K562 (cell line): ENCODE results near the gene TNPO2. TPM values are rescaled to one million over a fixed set of nuclear protein-coding genes. Genes with fewer than 3 reads are reported as not detected.
A peak's percentile ranks its signal among the peaks of the same experiment; 100 is the strongest.

ENCODE experiments used
- ATAC-seq: fragments of 200-7000 bp; cut with Tn5 transposase; 3 replicates; pipeline ENCODE4 v1.9.1; 2020; ENCODE audit warnings: moderate library complexity
- BruUV-seq: library from RNA; stranded (reverse); fragments of 400-500 nt; replicated peaks from 2 replicates; lab custom pipeline; 2021; lab: Mats Ljungman, UMichigan
- CTCF ChIA-PET: fragments of 300-600 bp; formaldehyde crosslinking; extraction: SDS; loops from one replicate; lab custom pipeline; 2021; ENCODE audit warnings: low intra/inter-chr PET ratio; lab: Yijun Ruan, JAX
- POLR2A ChIA-PET: fragments of 300-600, 350-650 bp; sonication (Branson Sonifier 250); formaldehyde crosslinking; extraction: SDS; loops from one replicate; lab custom pipeline; 2021; ENCODE audit warnings: antibody characterized with exemption, inconsistent platforms; lab: Yijun Ruan, JAX
- DNase-seq, 4 experiments: peaks; one replicate each; pipeline versions ENCODE4 v3.0.0 to v3.0.0-alpha.2; 2011 to 2018; ENCODE audit warnings: low spot score in 3 of 4, mixed read lengths in 3 of 4; ENCODE audit errors: extremely low read depth in 1 of 4
- FAIRE-seq: peaks from 2 replicates; lab custom pipeline; 2011; peaks lifted over from hg19 to GRCh38; lab: Jason Lieb, UNC
- H2AFZ ChIP-seq: 2 replicates; pipeline ENCODE4 v1.6.0; 2011; ENCODE audit warnings: low read depth, low read length, control low read depth, inconsistent platforms
- H3K27ac ChIP-seq: fragments of 200-600 bp; 3 replicates; pipeline ENCODE4 v1.8.0; 2011; ENCODE audit warnings: low read depth, mild to moderate bottlenecking, control low read depth, inconsistent platforms, low read length, moderate library complexity, mixed read lengths; ENCODE audit errors: extremely low read depth
- H3K27me3 ChIP-seq, 2 experiments: fragments of 300-600 bp in 1 of 2; 2 replicates in 1 of 2; 3 replicates in 1 of 2; pipeline versions ENCODE4 v1.6.0 to v1.8.0; 2011; ENCODE audit warnings: inconsistent platforms in 2 of 2, low read length in 2 of 2, mild to moderate bottlenecking in 1 of 2, mixed read lengths in 1 of 2, moderate library complexity in 1 of 2; ENCODE audit not compliant: control insufficient read depth in 2 of 2, insufficient read depth in 2 of 2
- H3K36me3 ChIP-seq: fragments of 300-600 bp; 3 replicates; pipeline ENCODE4 v1.8.0; 2011; ENCODE audit warnings: mild to moderate bottlenecking, low read length, inconsistent platforms; ENCODE audit not compliant: control insufficient read depth, insufficient read depth
- H3K4me1 ChIP-seq, 2 experiments: fragments of 200-600 bp in 1 of 2; replicated peaks in 1 of 2; 2 replicates in 1 of 2; 3 replicates in 1 of 2; pipeline versions ENCODE4 v1.5.1 to v1.8.0; 2011; ENCODE audit warnings: inconsistent platforms in 2 of 2, low read length in 2 of 2, mild to moderate bottlenecking in 1 of 2, mixed read lengths in 1 of 2, moderate library complexity in 1 of 2; ENCODE audit not compliant: control insufficient read depth in 2 of 2, insufficient read depth in 2 of 2
- H3K4me2 ChIP-seq: 2 replicates; pipeline ENCODE4 v1.6.1; 2011; ENCODE audit warnings: low read length, control low read depth, inconsistent platforms, mixed read lengths; ENCODE audit not compliant: insufficient read depth
- H3K4me3 ChIP-seq: fragments of 200-600 bp; sonication (generic), shearing (Covaris generic); 2 replicates; pipeline ENCODE4 v1.5.1; 2016; ENCODE audit warnings: control low read depth, inconsistent platforms
- H3K79me2 ChIP-seq: fragments of 200-600 bp; 3 replicates; pipeline ENCODE4 v1.8.0; 2011; ENCODE audit warnings: low read length, inconsistent platforms; ENCODE audit not compliant: control insufficient read depth, insufficient read depth
- H3K9ac ChIP-seq, 2 experiments: 2 replicates each; pipeline versions ENCODE4 v1.6.0 to v1.6.1; 2011; ENCODE audit warnings: low read depth in 2 of 2, low read length in 2 of 2, control low read depth in 1 of 2, inconsistent platforms in 1 of 2, mild to moderate bottlenecking in 1 of 2, mixed read lengths in 1 of 2; ENCODE audit not compliant: insufficient read depth in 1 of 2
- H3K9me1 ChIP-seq: one replicate; pipeline ENCODE4 v1.6.0; 2011; ENCODE audit warnings: inconsistent platforms, mild to moderate bottlenecking, low read length, moderate library complexity; ENCODE audit not compliant: control insufficient read depth, insufficient read depth
- H3K9me3 ChIP-seq: replicated peaks from 2 replicates; pipeline ENCODE4 v1.5.1; 2011; ENCODE audit warnings: low read depth, low read length, inconsistent platforms; ENCODE audit not compliant: control insufficient read depth, insufficient read depth
- H4K20me1 ChIP-seq: replicated peaks from 2 replicates; pipeline ENCODE4 v1.6.1; 2011; ENCODE audit warnings: low read length, inconsistent platforms, mixed read lengths; ENCODE audit not compliant: control insufficient read depth, insufficient read depth
- CBX3 ChIP-seq, 2 experiments: IDR thresholded peaks; 1 replicate in 1 of 2; 2 replicates in 1 of 2; pipeline ENCODE4 v1.6.1; 2012; ENCODE audit warnings: inconsistent platforms in 2 of 2, low read length in 2 of 2, borderline replicate concordance in 1 of 2, control low read depth in 1 of 2
- ELF1 ChIP-seq: fragments of 200-800 bp; sonication (Bioruptor generic); IDR thresholded peaks from 2 replicates; pipeline ENCODE4 v1.6.1; 2016; ENCODE audit warnings: missing genetic modification characterization, missing compliant biosample characterization
- MIER1 ChIP-seq: fragments of 450-650 bp; IDR thresholded peaks from 2 replicates; pipeline ENCODE4 v1.6.1; 2016; ENCODE audit warnings: antibody characterized with exemption, mild to moderate bottlenecking, low read depth
- NBN ChIP-seq: fragments of 450-650 bp; IDR thresholded peaks from 2 replicates; pipeline ENCODE4 v1.6.1; 2016; ENCODE audit warnings: low read depth, mild to moderate bottlenecking
- NCOA4 ChIP-seq: fragments of 450-650 bp; IDR thresholded peaks from 2 replicates; pipeline ENCODE4 v1.6.1; 2018; ENCODE audit warnings: mild to moderate bottlenecking; ENCODE audit not compliant: partially characterized antibody
- NCOA6 ChIP-seq: fragments of 450-650 bp; IDR thresholded peaks from 2 replicates; pipeline ENCODE4 v1.6.1; 2017; ENCODE audit warnings: mild to moderate bottlenecking
- POLR3A ChIP-seq: IDR thresholded peaks from 2 replicates; pipeline ENCODE4 v1.6.1; 2011; ENCODE audit warnings: borderline replicate concordance, mild to moderate bottlenecking, moderate library complexity; ENCODE audit not compliant: insufficient read length, insufficient read depth; ENCODE audit errors: extremely low read depth
- SMAD3 ChIP-seq: fragments of 450-650 bp; formaldehyde crosslinking; conservative IDR thresholded peaks from 2 replicates; pipeline ENCODE4 v1.4.0; 2020; ENCODE audit warnings: mild to moderate bottlenecking
- TBP ChIP-seq: optimal IDR thresholded peaks from 2 replicates; pipeline ENCODE3; 2011; ENCODE audit warnings: low read depth, low read length, improper control_type of control experiment
- ZBTB17 ChIP-seq: fragments of 450-650 bp; formaldehyde crosslinking; IDR thresholded peaks from 2 replicates; pipeline ENCODE4 v1.4.0; 2020; ENCODE audit warnings: mild to moderate bottlenecking
- ZNF583 ChIP-seq: fragments of 250-450 bp; sonication (Bioruptor Pico); IDR thresholded peaks from 2 replicates; pipeline ENCODE4 v1.4.0; 2020
- ZNF699 ChIP-seq: fragments of 250-450 bp; sonication (Bioruptor Pico); IDR thresholded peaks from 2 replicates; pipeline ENCODE4 v1.8.0; 2021; ENCODE audit warnings: mild to moderate bottlenecking, moderate library complexity; ENCODE audit not compliant: insufficient replicate concordance
- WGBS: fragments of 100-300 bp; shearing (Covaris generic); methylation state at CpG from one replicate; pipeline ENCODE4 v1.1.6; 2016; ENCODE audit warnings: low coverage, mixed read lengths; ENCODE audit not compliant: insufficient coverage; ENCODE audit errors: missing lambda C conversion rate; 5-methylcytosine and 5-hydroxymethylcytosine counted together
- in situ Hi-C: fragments of 300-500 bp; cut with MboI; formaldehyde crosslinking; loops from 4 replicates; pipeline ENCODE4 v1.15.0; 2018; ENCODE audit warnings: inconsistent platforms, mixed read lengths
- intact Hi-C: fragments of 100-400 bp; cut with micrococcal nuclease; formaldehyde crosslinking; loops from 2 replicates; pipeline ENCODE4 v1.14.2; 2022
- polyA plus RNA-seq, 8 experiments: library from polyadenylated mRNA; depleted of rRNA in 4 of 8; stranded (reverse) in 5 of 8; unstranded in 3 of 8; fragments of >200 nt; fragmentation: Nextera tagmentation in 2 of 8; fragmentation: Illumina TruSeq in 1 of 8; extraction: Ambion mirVana in 2 of 8; extraction: Trizol in 1 of 8; gene quantifications; 2 replicates each; pipeline versions ENCODE4 v1.2.1 to v1.2.3, GENCODE V29; 2011 to 2014; ENCODE audit warnings: inconsistent platforms in 1 of 8, missing spikeins in 1 of 8
- total RNA-seq, 7 experiments: library from RNA; depleted of rRNA in 6 of 7; stranded (reverse); fragments of >200 nt in 6 of 7; fragmentation: Illumina TruSeq in 2 of 7; extraction: Trizol in 2 of 7; gene quantifications; 2 replicates each; pipeline versions ENCODE4 v1.2.1 to v1.2.3, GENCODE V29; 2011 to 2021; ENCODE audit warnings: low replicate concordance in 1 of 7
- TF ChIP-seq, protein P1 (sequence below): sonication (generic); formaldehyde crosslinking; IDR thresholded peaks from 2 replicates; pipeline ENCODE4 v1.8.0; 2022; ENCODE audit warnings: missing genetic modification reagents, mild to moderate bottlenecking, moderate library complexity, borderline replicate concordance
- TF ChIP-seq, protein P2 (sequence below): sonication (generic); formaldehyde crosslinking; IDR thresholded peaks from 2 replicates; pipeline ENCODE4 v1.8.0; 2022; ENCODE audit warnings: mild to moderate bottlenecking, missing genetic modification reagents, borderline replicate concordance
- TF ChIP-seq, protein P3 (sequence below): fragments of 450-650 bp; formaldehyde crosslinking; IDR thresholded peaks from 2 replicates; pipeline ENCODE4 v1.4.0; 2020; ENCODE audit warnings: mild to moderate bottlenecking, moderate library complexity

The TNPO2 gene
- total and polyA plus RNA-seq, 9 of the 15 experiments (the other 6 are each of a cell fraction or from before 2014, with no cell fraction given) = 6.0 to 126 (median 53.8) TPM

DNA sequence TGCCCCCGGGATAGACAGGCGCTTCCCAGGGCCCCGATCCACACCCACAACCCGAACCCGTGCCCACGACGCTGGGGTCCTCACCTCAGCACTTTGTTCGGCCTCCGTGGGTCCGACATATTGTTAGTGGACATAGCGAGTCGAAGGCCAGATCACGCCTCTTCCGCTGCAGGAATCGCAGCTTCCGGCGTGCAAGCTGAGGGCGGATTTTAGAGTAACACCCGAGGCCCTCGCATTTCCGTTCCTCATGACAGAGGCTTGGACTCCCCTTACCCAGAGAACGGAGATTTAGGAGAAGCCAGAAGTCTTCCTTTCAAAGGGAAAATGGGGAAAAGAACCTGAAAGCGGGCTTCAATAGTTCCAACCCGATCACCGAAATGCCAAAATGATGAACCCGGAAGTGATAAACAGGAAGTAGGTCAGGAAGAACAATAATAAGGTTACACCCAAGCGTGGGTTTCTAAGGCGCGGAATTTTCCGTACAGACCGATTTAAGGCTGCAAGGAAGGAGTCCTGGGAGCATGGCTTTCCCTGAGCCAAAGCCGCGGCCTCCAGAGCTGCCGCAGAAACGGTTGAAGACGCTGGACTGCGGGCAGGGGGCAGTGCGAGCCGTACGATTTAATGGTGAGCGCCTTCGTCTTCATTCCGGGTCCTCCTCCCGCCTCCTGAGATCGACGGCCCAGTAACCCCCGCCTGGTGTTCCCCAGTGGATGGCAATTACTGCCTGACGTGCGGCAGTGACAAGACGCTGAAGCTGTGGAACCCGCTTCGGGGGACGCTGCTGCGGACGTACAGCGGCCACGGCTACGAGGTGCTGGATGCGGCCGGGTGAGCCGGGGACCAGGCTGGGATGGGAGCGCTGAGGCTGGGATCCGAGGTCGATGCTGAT lies 54.2 kb downstream of the TNPO2 start:
- peaks cover 43% of the 10 kb centered on the region; the same call in 2 of the 3 replicates for H3K36me3 ChIP-seq
- no peaks in the 10 kb centered on the region for H3K27me3 ChIP-seq
- no peaks in the 10 kb centered on the region for H3K9me1 ChIP-seq
- H3K4me1 ChIP-seq = peaks cover 18 to 53% of the 10 kb centered on the region in 2 experiments; a peak in 4 of 5 replicates
- peak overlapping the region; percentile 98 for H2AFZ ChIP-seq
- DNase-seq (peak; percentile 52 to 89 (median 68)), ATAC-seq (peak; percentile 59), FAIRE-seq (peak; percentile 98)
- H4K20me1 ChIP-seq = peaks cover 5% of the 10 kb centered on the region; the same call in 1 of the 2 replicates
- POLR2A ChIA-PET = interaction anchor here (0.6 to 4.7 kb wide), 6 partner anchors 11 to 854 kb away, joined by 3 to 39 read pairs (median 3); partner anchors contain the start of genes DHPS, ZNF490 and ZNF791
- H3K4me3 ChIP-seq = peak overlapping the region; percentile 74
- H3K4me2 ChIP-seq = peak overlapping the region; percentile 88
- H3K79me2 ChIP-seq = peaks cover 34% of the 10 kb centered on the region
- intact Hi-C loops (no loop called here), in situ Hi-C loops (loop anchor here (5.0 to 10.0 kb wide), 2 partner anchors 107 to 465 kb away; no protein-coding TSS in a partner anchor)
- under 1% methylated on average over 61 of the region's 64 CpGs for WGBS
- no peaks in the 10 kb centered on the region for H3K9me3 ChIP-seq
- TSS peak; percentile 81 for BruUV-seq
- peak overlapping the region; percentile 94 for H3K27ac ChIP-seq
- H3K9ac ChIP-seq = peak overlapping the region; percentile 88 to 100
- CTCF ChIA-PET = no interaction called here
- TF ChIP-seq, protein P1, sequence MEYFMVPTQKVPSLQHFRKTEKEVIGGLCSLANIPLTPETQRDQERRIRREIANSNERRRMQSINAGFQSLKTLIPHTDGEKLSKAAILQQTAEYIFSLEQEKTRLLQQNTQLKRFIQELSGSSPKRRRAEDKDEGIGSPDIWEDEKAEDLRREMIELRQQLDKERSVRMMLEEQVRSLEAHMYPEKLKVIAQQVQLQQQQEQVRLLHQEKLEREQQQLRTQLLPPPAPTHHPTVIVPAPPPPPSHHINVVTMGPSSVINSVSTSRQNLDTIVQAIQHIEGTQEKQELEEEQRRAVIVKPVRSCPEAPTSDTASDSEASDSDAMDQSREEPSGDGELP = no peak; the same call in none of the 2 replicates
- no peak; a peak in 1 of 3 replicates for TF ChIP-seq CBX3 (IDR thresholded peaks at IDR 0.05; ENCODE audit: borderline replicate concordance in 1 of 2, low read length in 2 of 2)
- no peak for TF ChIP-seq NCOA4
- TF ChIP-seq, protein P2, sequence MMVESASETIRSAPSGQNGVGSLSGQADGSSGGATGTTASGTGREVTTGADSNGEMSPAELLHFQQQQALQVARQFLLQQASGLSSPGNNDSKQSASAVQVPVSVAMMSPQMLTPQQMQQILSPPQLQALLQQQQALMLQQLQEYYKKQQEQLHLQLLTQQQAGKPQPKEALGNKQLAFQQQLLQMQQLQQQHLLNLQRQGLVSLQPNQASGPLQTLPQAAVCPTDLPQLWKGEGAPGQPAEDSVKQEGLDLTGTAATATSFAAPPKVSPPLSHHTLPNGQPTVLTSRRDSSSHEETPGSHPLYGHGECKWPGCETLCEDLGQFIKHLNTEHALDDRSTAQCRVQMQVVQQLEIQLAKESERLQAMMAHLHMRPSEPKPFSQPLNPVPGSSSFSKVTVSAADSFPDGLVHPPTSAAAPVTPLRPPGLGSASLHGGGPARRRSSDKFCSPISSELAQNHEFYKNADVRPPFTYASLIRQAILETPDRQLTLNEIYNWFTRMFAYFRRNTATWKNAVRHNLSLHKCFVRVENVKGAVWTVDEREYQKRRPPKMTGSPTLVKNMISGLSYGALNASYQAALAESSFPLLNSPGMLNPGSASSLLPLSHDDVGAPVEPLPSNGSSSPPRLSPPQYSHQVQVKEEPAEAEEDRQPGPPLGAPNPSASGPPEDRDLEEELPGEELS (CRISPR knock-in tag) = no peak
- no peak for TF ChIP-seq POLR3A
- no peak for TF ChIP-seq ZNF583
- no peak for TF ChIP-seq ZNF699 (CRISPR knock-in tag)
- no peak for TF ChIP-seq MIER1
- TF ChIP-seq, protein P3, sequence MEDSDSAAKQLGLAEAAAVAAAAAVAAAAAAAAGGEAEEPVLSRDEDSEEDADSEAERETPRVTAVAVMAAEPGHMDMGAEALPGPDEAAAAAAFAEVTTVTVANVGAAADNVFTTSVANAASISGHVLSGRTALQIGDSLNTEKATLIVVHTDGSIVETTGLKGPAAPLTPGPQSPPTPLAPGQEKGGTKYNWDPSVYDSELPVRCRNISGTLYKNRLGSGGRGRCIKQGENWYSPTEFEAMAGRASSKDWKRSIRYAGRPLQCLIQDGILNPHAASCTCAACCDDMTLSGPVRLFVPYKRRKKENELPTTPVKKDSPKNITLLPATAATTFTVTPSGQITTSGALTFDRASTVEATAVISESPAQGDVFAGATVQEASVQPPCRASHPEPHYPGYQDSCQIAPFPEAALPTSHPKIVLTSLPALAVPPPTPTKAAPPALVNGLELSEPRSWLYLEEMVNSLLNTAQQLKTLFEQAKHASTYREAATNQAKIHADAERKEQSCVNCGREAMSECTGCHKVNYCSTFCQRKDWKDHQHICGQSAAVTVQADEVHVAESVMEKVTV = no peak
- TF ChIP-seq ELF1 (tag) = peak; percentile 99
- TF ChIP-seq TBP = peak; percentile 57
- TF ChIP-seq NCOA6 = no peak
- no peak for TF ChIP-seq ZBTB17 (CRISPR knock-in tag)
- TF ChIP-seq NBN = peak; percentile 54; the same call in 1 of the 2 replicates
- peak; percentile 82 for TF ChIP-seq SMAD3 (CRISPR knock-in tag)
